ENCODE results near the gene CCDC51.
"Not testable (repeated sequence)": the region's sequence is repeated elsewhere in the genome, so short reads cannot be mapped to it uniquely, and the experiment has no call there.

The CCDC51 gene

GRCh38 chr3:48439820-48440589 lies at the start of gene CCDC51, which contains the start of gene TMA7:
CCDC51 (minus strand) TSS chr3:48440119; CDS start chr3:48435128, 4,991 bp downstream.
TMA7 (plus strand) TSS chr3:48440257; CDS start chr3:48440297, 40 bp downstream.
- DNase-seq = peak; percentile 91

DNA sequence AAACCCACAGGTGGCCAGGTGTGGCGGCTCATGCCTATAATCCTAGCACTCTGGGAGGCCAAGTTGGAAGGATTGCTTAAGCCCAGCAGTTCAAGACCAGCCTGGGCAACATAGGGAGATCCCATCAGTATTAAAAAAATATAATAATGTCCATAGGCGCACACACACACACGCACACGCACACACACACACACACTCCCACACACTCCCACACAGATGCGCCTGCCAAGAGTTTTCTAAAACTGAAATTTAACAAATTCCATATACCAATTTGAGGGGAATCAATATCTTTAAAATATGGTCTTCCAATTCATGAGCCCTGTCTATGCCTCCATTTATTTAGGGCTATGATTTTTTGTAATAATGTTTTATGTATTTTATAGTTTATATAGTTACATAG lies 47.0 kb upstream of the CCDC51 start:
- DNase-seq = no peak

GRCh38 chr3:48482822-48483221 lies 42.9 kb upstream of the CCDC51 start:
- not testable (repeated sequence) for DNase-seq

DNA sequence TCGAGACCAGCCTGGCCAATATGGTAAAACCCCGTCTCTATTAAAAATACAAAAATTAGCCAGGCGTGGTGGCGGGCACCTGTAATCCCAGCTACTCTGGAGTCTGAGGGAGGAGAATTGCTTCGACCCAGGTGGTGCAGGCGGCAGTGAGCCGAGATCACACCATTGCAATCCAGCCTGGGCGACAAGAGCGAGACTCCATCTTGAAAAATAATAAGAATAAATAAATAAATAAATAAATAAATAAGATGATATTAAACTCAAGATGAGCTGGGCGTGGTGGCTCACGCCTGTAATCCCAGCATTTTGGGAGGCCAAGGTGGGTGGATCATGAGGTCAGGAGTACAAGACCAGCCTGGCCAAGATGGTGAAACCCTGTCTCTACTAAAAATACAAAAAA lies 41.0 kb upstream of the CCDC51 start:
- DNase-seq = not testable (repeated sequence)

DNA sequence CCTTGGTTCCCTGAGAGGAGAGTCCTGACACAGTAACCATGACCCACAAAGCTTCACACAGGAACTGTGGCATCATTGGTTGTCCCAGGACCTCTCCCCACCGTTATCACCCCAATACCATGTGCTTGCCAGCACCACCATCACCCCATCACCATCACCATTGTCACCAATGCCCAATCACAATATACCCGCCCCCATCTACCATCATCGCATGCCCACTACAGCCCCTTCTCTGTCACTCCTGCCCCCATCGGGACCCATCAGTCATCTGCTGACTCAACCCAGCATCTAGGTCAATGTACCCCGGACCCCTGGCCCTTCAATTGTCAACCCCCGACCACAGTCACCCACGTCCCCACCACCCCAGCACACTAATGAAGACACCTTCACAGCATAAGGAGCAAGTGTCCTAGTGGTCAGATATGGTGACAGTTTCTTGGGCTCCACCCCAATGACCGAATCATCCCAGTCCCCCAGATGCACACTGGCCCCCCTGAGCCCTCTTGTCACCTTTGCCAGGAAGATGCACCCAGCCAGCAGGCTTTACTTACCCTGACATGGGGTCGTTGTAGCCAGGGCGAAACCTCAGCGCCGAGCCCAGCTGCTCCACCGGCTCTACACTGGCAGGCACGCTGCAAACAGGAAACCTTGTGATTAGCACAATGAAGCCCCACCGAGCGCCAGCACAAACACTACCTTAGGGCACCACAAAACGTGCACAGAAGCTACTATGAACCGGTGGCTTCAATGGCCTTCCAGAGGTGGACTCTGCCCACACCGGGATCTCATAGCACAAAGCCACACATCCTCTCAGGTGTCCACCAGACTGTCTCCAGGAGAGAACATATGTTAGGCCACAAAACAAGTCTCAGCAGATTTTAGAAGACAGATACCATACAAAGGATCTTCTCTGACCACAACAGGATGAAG lies 39.0 kb upstream of the CCDC51 start:
- no peak for DNase-seq

GRCh38 chr3:48477959-48478520 lies 38.1 kb upstream of the CCDC51 start:
- DNase-seq = no peak

GRCh38 chr3:48476426-48477053 lies 36.6 kb upstream of the CCDC51 start:
- DNase-seq = no peak

GRCh38 chr3:48475188-48475587 lies 35.3 kb upstream of the CCDC51 start:
- DNase-seq = no peak

- no peak for DNase-seq
Observed at GRCh38 chr3:48474619-48475018, 34.7 kb upstream of the CCDC51 start.

- not testable (repeated sequence) for DNase-seq
Observed at GRCh38 chr3:48474031-48474430, 34.1 kb upstream of the CCDC51 start.

- peak; percentile 0 for DNase-seq
Observed at GRCh38 chr3:48473617-48473952, 33.7 kb upstream of the CCDC51 start.

DNA sequence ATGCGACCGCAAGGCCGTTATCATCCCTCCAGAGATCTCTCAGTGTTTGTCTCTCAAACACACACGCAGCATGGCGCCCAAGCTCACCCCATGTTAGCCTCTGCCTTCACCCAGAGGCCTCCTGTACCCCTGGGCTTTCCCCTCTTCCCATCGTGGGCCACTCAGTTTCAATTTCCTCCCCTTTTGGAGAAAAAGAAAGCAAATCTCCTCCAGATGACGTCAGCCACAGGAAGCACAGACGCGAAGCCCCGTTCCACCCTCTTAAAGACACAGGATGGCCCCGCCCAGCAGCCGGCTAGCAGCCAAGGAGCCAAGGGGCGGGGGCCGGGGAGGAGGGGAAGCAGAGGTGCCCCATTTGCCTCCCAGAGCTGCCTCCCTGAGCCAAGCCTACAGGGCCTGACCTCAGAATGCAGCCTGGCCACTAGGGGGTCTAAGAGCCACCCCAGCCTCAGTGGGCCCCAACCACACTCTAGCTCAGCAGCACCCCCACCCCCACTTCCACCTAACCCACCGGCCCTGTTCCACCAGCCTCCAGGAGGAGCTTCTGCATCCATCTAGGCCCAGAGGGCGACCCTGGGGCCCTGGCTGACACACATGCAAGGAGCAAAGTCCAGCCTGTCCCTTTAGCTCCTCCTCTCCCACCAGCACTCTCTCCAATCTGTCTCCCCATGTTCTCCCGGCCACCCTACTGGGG lies 33.2 kb upstream of the CCDC51 start:
- DNase-seq = peak; percentile 53

GRCh38 chr3:48472673-48472922 lies 32.7 kb upstream of the CCDC51 start:
- no peak for DNase-seq

GRCh38 chr3:48470286-48470685 lies 30.4 kb upstream of the CCDC51 start:
- no peak for DNase-seq

DNA sequence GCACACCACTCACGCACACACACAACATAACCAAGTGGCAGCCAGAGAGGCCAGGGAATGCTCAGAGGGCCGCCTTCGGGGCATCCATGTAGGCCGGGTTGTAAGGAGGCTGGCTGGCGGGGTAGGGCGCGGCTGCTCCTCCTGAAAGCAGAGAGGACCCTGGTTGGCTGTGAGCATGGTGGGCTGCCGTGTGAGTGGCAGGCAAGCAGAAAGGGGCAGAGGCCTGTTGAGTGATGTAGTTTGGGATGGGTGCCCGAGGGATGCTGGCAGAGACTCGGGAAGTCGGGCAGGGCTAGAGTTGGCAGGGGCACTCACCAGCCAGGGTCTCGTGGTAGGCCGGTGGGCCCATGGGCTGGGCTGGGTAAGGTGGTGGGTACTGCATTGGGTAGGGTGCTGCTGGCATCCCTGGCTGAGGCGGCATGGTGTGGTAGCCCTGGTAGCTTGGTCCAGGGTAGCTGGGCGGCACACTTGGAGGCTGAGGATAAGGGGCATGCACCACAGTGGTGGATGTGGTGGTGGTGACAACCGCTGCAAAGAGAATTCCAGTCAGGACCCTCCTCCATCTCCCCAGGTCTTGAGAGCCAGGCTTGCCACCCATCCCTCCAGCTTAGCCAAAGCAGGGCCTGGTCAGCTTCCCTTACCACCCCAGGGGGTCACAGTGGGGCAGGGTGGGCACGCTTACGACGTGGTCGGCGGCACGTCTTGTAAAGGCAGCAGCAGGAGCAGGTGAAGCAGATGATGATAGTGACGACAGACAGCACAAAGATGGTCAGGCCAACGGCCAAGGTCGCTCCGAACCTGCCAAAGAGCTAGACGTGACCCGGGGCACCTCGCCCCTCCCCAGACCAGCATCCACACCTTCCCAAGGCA lies 29.4 kb upstream of the CCDC51 start:
- DNase-seq = no peak

DNA sequence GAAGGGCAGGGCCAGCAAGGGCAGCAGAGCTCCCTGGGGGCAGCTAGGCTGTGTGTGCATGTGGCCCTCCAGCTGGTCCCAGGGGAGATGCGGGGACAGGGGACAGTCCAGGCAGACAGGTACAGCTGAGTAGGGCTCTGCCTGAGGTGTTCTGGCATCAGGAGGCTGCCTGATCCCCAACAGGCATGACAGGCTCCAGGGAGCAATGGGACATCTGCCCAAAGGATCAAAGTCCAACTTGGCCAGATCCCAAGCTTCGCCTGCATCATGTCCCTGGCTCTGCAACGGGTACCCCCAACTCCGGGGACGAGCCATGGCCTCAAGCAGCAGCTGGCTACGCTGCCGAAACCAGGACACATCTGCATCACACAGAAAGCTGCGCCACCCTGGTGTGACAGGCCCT lies 28.4 kb upstream of the CCDC51 start:
- DNase-seq = no peak

DNA sequence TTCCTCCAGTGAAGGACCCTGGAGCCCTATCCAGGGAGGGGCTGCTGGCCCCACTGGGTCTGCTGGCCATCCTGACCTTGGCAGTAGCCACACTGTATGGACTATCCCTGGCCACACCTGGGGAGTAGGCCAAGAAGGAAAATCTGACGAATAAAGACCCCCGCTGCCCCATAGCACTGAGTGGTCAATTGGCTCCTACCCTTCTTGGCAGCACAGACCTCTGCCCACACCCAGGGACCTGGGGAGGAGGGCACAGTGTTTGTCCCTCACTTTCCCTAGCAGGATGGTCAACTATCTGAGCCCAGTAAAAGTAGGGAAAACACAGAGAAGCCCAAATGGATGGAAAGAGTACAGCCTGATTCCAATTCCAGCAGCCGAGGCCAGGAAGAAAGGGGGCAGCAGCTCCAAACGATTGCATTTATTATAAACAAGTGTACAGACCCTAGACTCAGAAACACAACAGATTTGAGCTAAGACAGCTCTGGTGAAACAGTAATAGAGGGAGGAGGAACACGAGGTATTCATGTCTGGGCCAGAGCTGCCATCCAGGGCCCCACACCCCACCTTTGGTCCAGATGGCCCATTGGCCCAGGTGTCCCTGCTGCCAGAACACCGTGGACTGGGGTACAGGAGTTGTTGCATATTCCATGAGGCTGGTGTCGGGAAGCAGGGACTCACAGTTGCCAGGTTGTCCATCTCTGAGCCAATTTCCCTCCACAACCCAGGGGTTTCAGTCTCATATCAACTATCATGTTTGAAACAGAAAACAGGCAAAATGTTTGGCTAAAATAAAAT lies 27.8 kb upstream of the CCDC51 start:
- no peak for DNase-seq

DNA sequence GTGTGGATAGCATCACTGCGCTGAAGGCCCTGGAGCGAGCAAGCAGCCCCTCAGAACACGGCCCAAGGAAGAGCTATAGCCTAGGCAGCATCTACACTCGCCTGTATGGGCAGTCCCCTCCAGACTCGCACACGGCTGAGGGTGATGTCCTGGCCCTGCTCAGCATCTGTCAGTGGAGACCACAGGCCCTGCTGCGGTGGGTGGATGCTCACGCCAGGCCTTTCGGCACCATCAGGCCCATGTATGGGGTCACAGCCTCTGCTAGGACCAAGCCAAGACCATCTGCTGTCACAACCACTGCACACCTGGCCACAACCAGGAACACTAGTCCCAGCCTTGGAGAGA lies 27.2 kb upstream of the CCDC51 start:
- no peak for DNase-seq

- no peak for DNase-seq
Observed at GRCh38 chr3:48466386-48467109, 26.6 kb upstream of the CCDC51 start.

Data from NCI-H1105 treated with DMSO at 0.1 percent for 48 hours (cell line).